Transverse colon (tissue), 4 donors: ENCODE data around the gene ABAT. TPM values are rescaled to one million over a fixed set of nuclear protein-coding genes. Genes with fewer than 3 reads are reported as not detected.

Source experiments
- DNase-seq: peaks from one replicate; pipeline ENCODE4 v3.0.0-alpha.2; 2019
- H3K27ac ChIP-seq, 4 donors: fragments of 200-600 bp; sonication (generic); 2 replicates each; pipeline ENCODE4 v1.5.1; 2016 to 2018; ENCODE audit warnings: inconsistent platforms in 4 of 4
- H3K27me3 ChIP-seq: fragments of 200-600 bp; sonication (generic); 2 replicates; pipeline ENCODE4 v1.5.1; 2017; ENCODE audit warnings: inconsistent platforms
- H3K36me3 ChIP-seq, 4 donors: fragments of 200-600 bp; sonication (generic); 2 replicates each; pipeline ENCODE4 v1.5.1; 2017 to 2019; ENCODE audit warnings: inconsistent platforms in 4 of 4
- H3K4me1 ChIP-seq, 4 donors: fragments of 200-600 bp; sonication (generic); 2 replicates each; pipeline ENCODE4 v1.5.1; 2017 to 2020; ENCODE audit warnings: inconsistent platforms in 4 of 4
- H3K4me3 ChIP-seq, 4 donors: fragments of 200-600 bp; sonication (generic); 1 replicate in 1 of 4; 2 replicates in 3 of 4; pipeline versions ENCODE4 v1.5.1 to v1.6.1; 2017 to 2019; ENCODE audit warnings: inconsistent platforms in 4 of 4
- H3K9me3 ChIP-seq, 2 donors: fragments of 200-600 bp; sonication (generic); 2 replicates each; pipeline ENCODE4 v1.5.1; 2017 to 2019; ENCODE audit warnings: inconsistent platforms in 2 of 2
- EP300 ChIP-seq: sonication (generic); formaldehyde crosslinking; IDR thresholded peaks from one replicate; pipeline ENCODE4 v1.6.1; 2017; ENCODE audit warnings: antibody characterized with exemption, low read depth
- POLR2A ChIP-seq: fragments of 450-650 bp; IDR thresholded peaks from one replicate; pipeline ENCODE4 v1.6.1; 2016; ENCODE audit warnings: antibody characterized with exemption, mild to moderate bottlenecking, moderate library complexity
- POLR2AphosphoS5 ChIP-seq, 3 donors: sonication (generic); formaldehyde crosslinking; IDR thresholded peaks; one replicate each; pipeline ENCODE4 v1.6.1; 2016; ENCODE audit warnings: antibody characterized with exemption in 3 of 3
- WGBS, 2 donors: methylation state at CpG; one replicate each; pipeline ENCODE4 v1.1.5; 2018; ENCODE audit warnings: low coverage in 1 of 2; 5-methylcytosine and 5-hydroxymethylcytosine counted together
- in situ Hi-C, 4 donors: fragments of 200-750 bp; cut with MboI; loops; one replicate each; pipeline versions ENCODE4 v1.15.0 to v1.15.1; 2017; ENCODE audit warnings: low sequenced_read_pairs in 3 of 4, low pct_ligation_motif_present in 1 of 4, low pct_unique_long_range_greater_than_20kb in 1 of 4
- intact Hi-C: fragments of 100-400 bp; cut with DNase I; formaldehyde crosslinking; loops from one replicate; pipeline ENCODE4 v1.15.1; 2023; ENCODE audit warnings: low total_unique reads
- small RNA-seq, 4 donors: library from RNA; depleted of rRNA; stranded (forward); fragments of <200 nt; gene quantifications; one replicate each; pipeline ENCODE3, GENCODE V24; 2016
- total RNA-seq, 4 donors: library from RNA; depleted of rRNA; stranded (reverse); fragments of >200 nt; gene quantifications; one replicate each; pipeline ENCODE4 v1.1.0, GENCODE V29; 2016
- TF ChIP-seq, protein P1 (sequence below), 5 experiments: fragments of 200-600 bp in 3 of 5; fragments of 450-650 bp in 2 of 5; sonication (generic) in 3 of 5; IDR thresholded peaks; 1 replicate in 2 of 5; 2 replicates in 3 of 5; pipeline ENCODE4 v1.5.1; 2016 to 2017; ENCODE audit warnings: antibody characterized with exemption in 5 of 5, inconsistent platforms in 3 of 5, mild to moderate bottlenecking in 2 of 5, moderate library complexity in 1 of 5

The ABAT gene
- total RNA-seq, 4 donors from 2014 or later: 15.7 to 35.2 (median 21.7) TPM

DNA sequence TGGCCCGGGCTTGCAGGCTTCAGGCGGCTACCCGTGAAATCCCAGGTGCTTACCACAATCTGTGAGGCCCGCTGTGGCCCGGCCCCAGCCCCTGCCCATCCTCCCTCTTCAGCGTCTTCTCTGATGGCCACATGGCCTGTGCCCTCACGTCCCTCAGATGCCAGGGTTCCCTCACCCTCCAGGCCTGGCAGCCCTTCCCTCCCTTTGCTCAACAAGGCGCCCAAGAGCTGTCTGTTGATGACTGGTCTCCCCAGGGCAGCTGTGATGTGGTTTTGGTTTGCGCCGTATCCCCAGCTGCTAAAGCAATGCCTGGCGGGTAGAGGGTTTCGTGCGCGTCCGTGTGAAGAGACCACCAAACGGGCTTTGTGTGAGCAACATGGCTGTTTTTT, 158.3 kb downstream of the ABAT start:
- Histone ChIP-seq H3K27ac (no peak overlapping the region), H3K9me3 (no peaks in the 10 kb centered on the region), H3K36me3 (peaks cover 0 to 20% (median 7%) of the 10 kb centered on the region in 4 donors), H3K4me1 (no peaks in the 10 kb centered on the region), H3K4me3 (no peak overlapping the region), H3K27me3 (no peaks in the 10 kb centered on the region)
- TF ChIP-seq POLR2A (no peak), POLR2AphosphoS5 (IDR thresholded peaks at IDR 0.05) (no peak), EP300 (no peak)
- TF ChIP-seq, protein P1, sequence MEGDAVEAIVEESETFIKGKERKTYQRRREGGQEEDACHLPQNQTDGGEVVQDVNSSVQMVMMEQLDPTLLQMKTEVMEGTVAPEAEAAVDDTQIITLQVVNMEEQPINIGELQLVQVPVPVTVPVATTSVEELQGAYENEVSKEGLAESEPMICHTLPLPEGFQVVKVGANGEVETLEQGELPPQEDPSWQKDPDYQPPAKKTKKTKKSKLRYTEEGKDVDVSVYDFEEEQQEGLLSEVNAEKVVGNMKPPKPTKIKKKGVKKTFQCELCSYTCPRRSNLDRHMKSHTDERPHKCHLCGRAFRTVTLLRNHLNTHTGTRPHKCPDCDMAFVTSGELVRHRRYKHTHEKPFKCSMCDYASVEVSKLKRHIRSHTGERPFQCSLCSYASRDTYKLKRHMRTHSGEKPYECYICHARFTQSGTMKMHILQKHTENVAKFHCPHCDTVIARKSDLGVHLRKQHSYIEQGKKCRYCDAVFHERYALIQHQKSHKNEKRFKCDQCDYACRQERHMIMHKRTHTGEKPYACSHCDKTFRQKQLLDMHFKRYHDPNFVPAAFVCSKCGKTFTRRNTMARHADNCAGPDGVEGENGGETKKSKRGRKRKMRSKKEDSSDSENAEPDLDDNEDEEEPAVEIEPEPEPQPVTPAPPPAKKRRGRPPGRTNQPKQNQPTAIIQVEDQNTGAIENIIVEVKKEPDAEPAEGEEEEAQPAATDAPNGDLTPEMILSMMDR (IDR thresholded peaks at IDR 0.05): no peak
- intact Hi-C loops (no loop called here), in situ Hi-C loops (no loop called here)
- no peak for DNase-seq
- 60 to 88% methylated on average over 1 to 16 of the region's 16 CpGs for WGBS, 2 donors

Small RNA genes lying within 50 kb of the gene (small RNA-seq; reads per million reads assigned to genes)
- gene AC007224.1 (0 reads per million in 4 donors), gene RN7SL743P (0 reads per million in 4 donors), gene RNU7-63P (0 reads per million in 4 donors)

Other genes starting within 250 kb of the ABAT start
- not detected for gene TMEM114, start 84.1 kb upstream of the ABAT start, total RNA-seq
- 10 to 100 TPM; 30.0 to 71.0 (median 53.9) TPM for gene METTL22, start 52.9 kb upstream of the ABAT start, total RNA-seq
- gene TMEM186, start 123.0 kb downstream of the ABAT start, total RNA-seq: 10 to 100 TPM in 1 of 4 donors, 1 to 10 TPM in 2, not detected in 1; 1.8 to 10.3 (median 9.7) TPM
- gene PMM2, start 123.2 kb downstream of the ABAT start, total RNA-seq: 100 to 1,000 TPM in 1 of 4 donors, 10 to 100 TPM in 3; 26.2 to 114 (median 58.5) TPM
- gene CARHSP1, start 194.4 kb downstream of the ABAT start, total RNA-seq: 10 to 100 TPM; 11.6 to 61.7 (median 39.6) TPM
- gene LITAFD, start 207.7 kb downstream of the ABAT start, total RNA-seq: not detected